ENCODE measurements around the gene HSPB7.
"Not testable (repeated sequence)": the region's sequence is repeated elsewhere in the genome, so short reads cannot be mapped to it uniquely, and the experiment has no call there.

HSPB7 gene

GRCh38 chr1:16005597-16005996 lies 12.2 kb downstream of the HSPB7 start:
- no peak for DNase-seq

- DNase-seq: not testable (repeated sequence)
These were observed 16.6 kb downstream of the HSPB7 start for GRCh38 chr1:16001274-16001673.

GRCh38 chr1:15998929-15999328 lies 18.9 kb downstream of the HSPB7 start:
- no peak for DNase-seq

GRCh38 chr1:15997637-15998280 lies 20.1 kb downstream of the HSPB7 start:
- no peak for DNase-seq

GRCh38 chr1:15997076-15997585 lies 20.7 kb downstream of the HSPB7 start:
- no peak for DNase-seq

GRCh38 chr1:15994590-15995351 lies 23.1 kb downstream of the HSPB7 start:
- DNase-seq: peak in 1 of 2 experiments; percentile 60

- DNase-seq: no peak
These were observed 23.8 kb downstream of the HSPB7 start for GRCh38 chr1:15994081-15994480.

- no peak for DNase-seq
These were observed 24.2 kb downstream of the HSPB7 start for GRCh38 chr1:15993666-15994065.

- no peak for DNase-seq
These were observed 25.0 kb downstream of the HSPB7 start for GRCh38 chr1:15992582-15993500.

GRCh38 chr1:15992187-15992553 lies 25.7 kb downstream of the HSPB7 start:
- no peak for DNase-seq

GRCh38 chr1:15991427-15992186 lies 26.2 kb downstream of the HSPB7 start:
- no peak for DNase-seq

GRCh38 chr1:15989776-15990175 lies 28.1 kb downstream of the HSPB7 start:
- no peak for DNase-seq

GRCh38 chr1:15988856-15989736 lies 28.7 kb downstream of the HSPB7 start:
- DNase-seq: no peak

GRCh38 chr1:15985611-15986297 lies 32.1 kb downstream of the HSPB7 start:
- DNase-seq: no peak

- DNase-seq: no peak
These were observed 34.6 kb downstream of the HSPB7 start for GRCh38 chr1:15983275-15983674.

- no peak for DNase-seq
These were observed 36.2 kb downstream of the HSPB7 start for GRCh38 chr1:15981679-15982078.

GRCh38 chr1:15977947-15978346 lies 39.9 kb downstream of the HSPB7 start:
- not testable (repeated sequence) for DNase-seq

- DNase-seq: peak; percentile 91 to 99
These were observed 41.8 kb downstream of the HSPB7 start, which contains the start of gene ZBTB17 for GRCh38 chr1:15975805-15976680. Gene ZBTB17 (minus strand): TSS chr1:15976101. CDS start chr1:15948495, 27,606 bp downstream.

GRCh38 chr1:15975358-15975804 lies 42.5 kb downstream of the HSPB7 start:
- peak; percentile 50 to 57 for DNase-seq

All from NCI-H446 (cell line).